Right kidney (tissue), 1 donor: Measurements from ENCODE around the gene KLC4.
"Not testable (repeated sequence)": the region's sequence is repeated elsewhere in the genome, so short reads cannot be mapped to it uniquely, and the experiment has no call there.

Experiments
- DNase-seq: peaks from one replicate; pipeline ENCODE4 v3.0.0-alpha.2; 2016

Gene KLC4

DNA sequence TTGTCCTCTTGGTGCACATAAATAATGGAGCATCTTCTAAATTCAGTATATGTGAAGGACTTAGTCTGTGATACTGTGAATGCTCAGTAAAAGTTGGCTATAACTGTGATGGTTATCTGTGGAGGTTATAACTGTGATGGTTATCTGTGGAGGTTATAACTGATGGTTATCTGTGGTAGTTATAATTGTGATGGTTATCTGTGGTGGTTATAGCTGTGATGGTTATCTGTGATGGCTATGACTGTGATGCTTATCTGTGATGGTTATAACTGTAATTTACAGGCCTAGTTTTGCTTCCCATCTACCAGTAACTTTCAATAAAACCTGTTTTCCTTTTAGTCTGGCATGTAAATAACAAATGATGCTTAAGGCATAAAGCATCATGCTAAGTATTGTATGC, 33.2 kb downstream of the KLC4 start:
- no peak for DNase-seq

DNA sequence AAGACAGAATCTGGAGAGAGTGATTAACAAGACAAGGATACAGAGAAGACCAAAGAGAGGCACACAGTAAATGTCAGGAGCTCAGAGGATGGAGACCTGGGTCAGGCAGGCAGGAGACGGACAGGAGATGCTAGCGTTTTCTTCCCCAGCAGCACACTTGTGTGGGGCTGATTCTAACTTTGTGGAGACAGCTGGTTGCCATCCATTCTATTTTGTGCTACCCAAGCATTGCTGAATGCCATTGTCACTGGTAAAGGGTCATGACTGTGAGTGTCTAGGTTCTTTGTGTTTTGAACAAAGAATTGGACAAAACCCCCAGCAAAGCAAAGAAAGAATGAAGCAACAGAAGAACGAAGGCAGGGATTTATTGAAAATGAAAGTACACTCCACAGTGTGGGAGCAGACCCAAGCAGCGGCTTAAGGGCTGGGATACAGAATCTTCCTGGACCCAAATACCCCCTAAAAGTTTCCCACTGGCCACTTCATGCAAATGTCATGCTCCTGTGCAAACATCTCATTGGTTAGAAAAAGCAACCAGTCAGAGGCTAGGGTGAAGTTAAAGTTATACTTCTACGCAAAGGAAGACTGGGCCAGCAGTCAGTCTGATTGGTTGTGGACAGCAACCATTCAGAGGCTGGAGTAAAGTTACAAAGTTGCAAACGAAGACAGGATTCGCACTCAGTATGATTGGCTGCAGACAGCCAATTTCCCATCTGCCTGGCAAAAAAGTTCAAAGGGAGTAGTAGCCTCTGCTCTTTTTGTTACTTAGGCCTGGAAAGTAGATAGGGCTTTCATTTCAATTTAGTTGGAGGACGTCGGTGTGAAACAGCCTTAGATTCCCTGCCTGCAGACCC, 34.2 kb downstream of the KLC4 start:
- no peak for DNase-seq

DNA sequence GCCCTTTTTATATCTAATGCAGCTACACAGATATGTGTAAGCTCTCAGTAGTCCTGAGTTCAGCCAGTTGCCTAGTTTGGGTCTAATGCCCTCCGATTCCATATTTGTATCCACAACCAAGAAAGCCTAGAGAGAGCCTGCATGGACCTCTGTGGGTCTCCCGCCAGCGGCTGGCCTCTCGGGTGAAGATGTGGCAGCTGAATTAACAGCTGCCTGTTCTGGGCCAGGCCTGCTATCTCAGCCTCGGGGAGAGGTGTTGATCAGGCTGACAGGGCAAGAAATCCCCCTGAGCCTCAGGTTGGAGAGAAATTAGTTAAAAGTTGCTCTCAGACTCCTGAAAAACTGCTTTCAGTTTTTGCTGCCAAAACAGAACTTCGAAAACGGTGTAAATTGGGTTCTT, 36.5 kb downstream of the KLC4 start:
- no peak for DNase-seq

DNA sequence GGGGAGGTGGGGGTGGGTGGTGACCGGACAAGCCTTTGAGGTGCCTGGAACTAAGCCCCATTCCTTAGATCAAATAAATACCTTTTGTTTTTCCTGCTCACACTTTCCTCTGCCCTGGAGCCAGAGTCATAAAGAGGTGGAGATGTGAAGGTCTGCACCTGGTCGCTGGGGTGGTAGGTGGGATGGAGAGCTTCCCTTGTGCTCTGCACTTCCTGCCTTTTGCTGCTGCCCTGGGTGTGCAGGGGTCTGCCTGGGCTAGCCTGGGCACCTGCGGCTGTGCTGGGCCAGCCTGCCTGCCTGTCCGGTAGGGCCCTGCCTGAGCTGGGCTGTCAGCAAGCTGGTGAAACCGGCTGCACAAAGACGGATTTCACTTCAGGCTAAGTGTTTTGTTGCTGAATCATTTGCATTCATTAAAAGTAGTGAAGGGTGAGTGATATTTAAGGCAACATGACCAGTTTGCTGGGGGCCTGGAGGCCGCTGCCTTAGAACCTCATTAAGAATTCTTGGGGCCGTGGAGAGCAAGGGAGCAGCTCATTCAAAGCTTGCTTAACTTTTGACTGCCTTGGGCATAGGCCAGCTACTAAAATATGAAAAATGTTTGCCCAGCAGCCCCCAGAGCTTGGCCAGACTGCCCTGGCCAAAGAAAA, 37.1 kb downstream of the KLC4 start:
- DNase-seq: peak; percentile 57

DNA sequence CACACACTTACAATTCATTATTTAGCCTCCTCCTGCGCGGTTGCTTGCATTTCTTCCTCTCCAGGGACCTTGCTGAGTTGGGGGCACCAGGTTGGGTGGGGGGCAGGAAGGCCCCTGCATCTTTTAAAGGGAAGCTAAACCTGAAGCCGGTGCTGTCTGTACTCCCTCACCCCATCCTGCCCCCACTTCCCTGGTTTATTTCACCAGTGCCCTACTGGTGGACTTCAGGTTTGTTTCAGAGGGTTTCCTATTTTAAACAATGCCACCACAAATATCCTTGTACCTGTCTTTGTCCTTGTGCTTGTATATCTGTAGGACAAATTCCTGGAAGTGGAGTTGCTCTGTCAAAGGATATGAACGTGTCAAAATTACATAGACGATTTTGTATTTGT, 37.7 kb downstream of the KLC4 start:
- no peak for DNase-seq

DNA sequence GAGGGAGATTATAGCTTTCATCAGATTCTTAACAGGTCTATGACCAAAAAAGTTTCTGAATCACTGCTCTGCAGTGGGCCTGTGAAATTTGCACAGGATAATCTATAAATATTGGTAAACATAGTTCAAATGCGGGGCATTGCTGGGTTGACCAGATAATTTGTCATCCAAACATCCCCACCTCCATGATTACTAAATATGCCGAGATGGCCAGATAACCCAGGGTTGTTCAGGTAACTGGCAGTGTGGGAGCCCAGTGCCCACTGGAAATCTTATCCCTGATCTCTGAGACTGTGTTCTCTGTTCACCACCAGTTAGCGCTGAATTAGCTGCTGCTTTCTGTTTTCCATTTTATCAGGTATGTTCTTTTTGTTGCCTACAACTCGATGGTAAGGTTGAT, 38.1 kb downstream of the KLC4 start:
- DNase-seq: no peak

DNA sequence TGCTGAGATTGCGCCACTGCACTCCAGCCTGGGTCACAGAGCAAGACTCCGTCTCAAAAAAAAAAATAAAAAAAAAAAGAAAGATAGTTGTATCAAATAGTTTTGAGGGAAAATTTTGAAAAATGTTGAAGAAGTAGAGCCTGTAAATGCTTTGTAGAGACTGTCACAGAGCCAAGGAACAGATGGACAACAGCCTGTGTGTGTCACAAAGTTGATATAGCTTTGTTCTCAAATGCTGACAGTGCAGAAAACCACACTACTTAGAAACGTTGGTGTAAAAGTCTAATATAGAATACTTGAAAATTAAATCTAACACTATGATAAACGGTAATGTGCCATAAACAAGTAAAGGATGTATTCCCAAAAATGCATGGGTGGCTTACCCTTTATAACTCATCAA, 42.1 kb downstream of the KLC4 start:
- no peak for DNase-seq

DNA sequence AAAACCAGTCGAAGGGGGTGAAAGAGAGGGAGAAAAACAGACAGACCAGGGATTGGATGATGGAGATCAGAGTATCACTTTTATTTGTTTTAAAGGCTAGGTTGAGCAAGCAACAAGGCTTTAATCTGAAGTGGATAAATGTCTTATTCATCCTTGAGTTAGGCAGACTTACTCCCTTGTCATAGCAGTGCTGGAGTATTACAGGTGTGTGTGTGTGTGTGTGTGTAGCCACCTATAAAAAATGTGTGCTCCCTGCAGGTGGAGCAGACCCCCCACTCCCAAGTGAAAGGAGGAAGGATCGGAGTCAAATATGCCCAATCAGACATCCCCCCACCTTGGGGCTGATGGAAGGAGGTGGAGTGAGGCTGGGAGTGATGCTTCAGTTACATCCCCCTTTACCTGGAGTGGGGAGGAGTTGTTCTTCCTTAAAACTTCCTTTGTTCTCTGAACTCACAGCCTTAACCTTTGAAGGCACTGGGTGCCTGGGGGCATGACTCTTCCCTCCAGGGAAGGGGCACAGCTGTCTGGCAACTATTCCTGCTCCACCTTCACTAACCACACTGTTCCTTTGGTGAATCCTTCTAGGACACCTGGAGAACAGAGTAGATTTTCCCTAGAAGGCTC, 43.9 kb downstream of the KLC4 start:
- DNase-seq: no peak

DNA sequence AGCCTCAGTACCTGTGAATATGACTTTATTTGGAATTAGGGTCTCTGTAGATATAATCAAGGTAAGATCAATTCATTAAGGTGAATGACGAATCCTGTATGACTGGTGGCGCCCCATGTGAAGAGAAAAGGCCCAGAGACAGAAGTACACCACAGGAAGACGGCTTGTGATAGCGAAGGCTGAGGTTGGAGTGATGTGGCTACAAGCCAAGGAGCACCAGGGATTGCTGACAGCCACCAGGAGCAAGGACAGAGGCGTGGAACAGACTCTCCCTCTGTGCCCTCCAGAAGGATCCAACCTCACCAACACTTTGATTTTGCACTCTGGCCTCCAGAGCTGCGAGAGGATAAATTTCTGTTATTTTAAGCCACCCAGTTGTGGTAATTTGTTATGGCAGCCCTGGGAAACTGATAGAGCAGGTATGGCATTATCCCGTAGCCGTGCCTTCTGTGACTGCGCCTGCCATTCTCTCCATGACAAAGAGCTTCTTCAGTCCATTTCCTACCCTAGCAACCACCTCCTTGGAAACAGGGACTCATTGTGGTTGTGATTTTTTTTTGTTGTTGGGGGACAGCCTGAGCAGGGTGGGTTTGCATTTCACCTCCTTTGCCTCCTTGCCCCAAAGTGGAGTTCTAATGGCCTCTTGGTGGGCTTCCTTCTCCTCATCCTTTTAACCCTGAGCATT, 46.2 kb downstream of the KLC4 start:
- DNase-seq: no peak

DNA sequence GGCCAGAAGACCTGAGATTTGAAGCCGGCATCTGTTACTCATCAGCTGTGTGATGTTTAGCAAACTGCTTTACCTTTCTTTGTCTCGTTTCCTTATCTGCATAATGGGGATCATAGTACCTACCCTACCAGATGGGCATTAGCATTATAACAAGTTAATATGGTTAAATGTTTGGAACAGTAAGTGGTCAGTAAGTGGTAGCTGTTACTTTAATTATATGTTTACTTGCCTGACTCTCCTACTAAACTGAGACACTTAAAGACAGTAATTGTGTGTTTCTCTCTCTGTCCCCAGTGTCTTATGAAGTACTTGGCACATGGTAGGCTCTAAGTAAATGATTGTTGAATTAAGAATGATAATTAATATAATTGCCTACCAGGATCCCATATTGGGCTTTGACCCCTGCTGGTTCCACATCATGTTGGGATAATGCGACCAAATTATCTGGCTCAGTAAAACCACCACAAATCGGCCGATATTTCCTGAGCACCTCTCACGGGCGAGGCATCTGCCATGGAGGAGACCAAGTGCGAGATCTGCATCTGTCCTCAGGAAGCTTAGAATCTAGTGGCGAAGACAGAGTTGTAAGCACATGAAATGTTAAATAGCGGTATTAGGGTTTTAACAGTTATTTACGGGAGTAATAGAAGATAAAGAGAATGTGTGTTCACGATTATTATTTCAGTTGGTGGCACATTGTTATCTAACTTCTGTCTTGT, 48.1 kb downstream of the KLC4 start:
- no peak for DNase-seq

DNA sequence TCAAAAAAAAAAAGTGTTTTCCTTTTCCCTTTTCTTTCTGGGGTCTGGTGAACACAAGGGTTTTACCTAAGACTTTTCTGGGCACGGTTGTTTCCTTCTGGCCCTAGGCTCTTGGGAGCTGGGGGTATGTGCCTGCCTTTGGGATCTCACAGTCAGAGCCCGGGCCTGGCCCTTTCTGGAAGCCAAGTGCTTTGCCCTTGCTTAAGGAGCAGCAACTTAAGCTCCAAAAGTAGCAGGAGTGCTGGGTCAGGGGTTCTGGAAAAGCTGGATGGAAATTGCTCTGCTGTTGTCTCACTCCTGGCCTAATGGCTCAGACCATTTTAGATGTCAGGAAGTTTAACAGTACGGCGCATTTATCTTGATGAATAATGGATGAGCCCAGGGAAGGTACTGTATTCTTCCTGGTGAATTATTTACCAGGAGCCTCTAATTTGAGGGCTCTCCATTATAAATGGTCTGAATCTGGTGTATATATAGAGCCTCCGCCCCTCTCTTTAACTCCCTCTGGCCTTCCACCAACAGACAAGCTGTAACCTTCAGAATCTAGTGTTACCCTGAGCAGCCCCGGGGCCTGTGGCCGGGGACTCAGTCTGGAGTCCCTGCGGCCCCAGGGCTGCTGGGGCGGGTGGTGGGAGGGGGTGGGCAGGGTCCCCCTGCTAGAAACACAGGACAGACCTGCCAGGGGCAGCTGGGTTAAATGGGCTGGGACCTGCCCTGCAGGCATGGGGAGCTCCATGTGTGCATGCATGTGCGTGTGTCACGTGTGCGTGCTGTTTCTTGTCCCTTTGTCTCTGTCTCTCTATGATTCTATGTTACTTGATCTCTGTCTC, 54.2 kb downstream of the KLC4 start:
- peak; percentile 44 for DNase-seq

DNA sequence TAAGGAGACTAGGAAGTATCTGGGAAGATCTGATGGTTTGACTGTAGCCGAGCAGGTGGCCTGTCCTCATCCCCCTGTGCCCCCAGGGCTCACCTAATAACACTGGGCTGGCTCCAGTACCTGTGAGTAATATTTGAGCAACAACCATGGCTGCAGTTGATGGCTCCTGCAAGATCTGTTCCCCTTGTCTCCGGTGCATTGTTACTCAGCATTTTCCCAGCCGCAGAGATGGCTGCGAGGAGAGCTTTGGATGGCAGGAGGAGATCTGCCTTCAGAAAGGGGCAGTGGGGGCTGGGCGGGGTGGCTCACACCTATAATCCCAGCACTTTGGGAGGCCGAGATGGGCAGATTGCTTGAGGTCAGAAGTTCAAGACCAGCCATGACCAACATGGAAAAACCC, 55.9 kb downstream of the KLC4 start:
- DNase-seq: no peak

DNA sequence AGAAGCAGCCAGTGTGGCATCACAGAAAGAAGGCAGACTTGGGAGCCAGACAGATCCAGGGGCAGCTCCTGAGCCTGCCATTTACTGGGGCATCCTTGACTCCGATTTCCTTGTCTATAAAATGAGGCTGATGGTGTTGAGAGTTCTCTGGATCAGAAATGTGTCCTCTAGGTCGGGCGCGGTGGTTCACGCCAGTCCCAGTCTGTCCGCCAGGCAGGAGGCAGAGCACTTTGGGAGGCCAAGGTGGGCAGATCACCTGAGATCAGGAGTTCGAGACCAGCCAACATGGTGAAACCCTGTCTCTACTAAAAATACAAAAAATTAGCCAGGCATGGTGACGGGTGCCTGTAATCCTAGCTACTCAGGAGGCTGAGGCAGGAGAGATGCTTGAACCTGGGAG, 58.0 kb downstream of the KLC4 start:
- DNase-seq: not testable (repeated sequence)

DNA sequence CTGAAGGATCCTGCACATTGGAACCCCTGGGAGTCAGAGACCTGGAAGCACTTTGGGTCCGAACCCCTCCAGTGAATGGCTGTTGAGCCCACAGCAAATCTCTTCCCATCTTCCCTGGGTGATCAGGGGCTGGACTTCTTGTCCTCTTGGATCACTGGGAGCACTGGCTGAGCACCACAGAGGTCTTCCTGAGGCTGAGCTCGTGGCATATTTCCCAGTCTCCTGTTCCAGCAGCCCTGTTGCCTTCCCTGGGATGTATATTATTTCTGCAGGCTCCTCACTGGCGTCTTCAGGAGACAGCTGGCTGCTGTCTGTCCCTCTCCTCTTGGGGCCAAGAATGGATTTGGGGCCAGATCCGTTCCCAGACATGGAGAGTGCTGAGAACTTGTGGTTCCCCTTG, 60.1 kb downstream of the KLC4 start:
- DNase-seq: no peak

DNA sequence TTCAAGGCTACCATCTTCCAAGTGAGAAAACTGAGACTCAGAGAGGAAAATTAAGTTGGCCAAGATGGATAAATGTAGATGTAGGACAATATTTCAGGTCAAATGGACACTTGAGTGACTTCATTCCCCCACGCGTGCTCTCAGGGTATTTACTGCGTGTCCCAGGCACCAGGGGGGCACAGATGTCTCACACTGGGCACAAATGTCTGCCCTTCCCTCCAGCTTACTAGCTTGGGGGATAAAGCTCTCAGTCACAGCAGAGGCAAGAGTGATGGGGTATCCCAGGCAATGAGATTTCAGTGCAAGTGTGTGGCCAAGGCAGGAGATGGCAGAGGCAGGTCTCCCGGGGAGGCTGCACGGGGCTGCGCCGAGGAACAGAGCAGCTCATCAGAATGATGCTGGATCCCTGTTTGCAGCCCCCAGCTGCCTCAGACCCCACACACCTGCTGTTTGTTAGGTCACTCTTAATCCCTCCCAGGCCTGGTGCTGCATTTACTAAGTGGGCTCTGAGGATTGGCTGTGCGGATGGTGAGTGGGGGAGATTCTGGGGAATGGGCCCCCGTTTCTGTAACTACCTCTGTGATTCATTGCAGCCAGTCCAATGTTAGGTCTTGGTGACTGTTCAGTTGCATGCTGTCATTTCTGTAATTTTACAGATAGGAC, 60.8 kb downstream of the KLC4 start:
- no peak for DNase-seq

DNA sequence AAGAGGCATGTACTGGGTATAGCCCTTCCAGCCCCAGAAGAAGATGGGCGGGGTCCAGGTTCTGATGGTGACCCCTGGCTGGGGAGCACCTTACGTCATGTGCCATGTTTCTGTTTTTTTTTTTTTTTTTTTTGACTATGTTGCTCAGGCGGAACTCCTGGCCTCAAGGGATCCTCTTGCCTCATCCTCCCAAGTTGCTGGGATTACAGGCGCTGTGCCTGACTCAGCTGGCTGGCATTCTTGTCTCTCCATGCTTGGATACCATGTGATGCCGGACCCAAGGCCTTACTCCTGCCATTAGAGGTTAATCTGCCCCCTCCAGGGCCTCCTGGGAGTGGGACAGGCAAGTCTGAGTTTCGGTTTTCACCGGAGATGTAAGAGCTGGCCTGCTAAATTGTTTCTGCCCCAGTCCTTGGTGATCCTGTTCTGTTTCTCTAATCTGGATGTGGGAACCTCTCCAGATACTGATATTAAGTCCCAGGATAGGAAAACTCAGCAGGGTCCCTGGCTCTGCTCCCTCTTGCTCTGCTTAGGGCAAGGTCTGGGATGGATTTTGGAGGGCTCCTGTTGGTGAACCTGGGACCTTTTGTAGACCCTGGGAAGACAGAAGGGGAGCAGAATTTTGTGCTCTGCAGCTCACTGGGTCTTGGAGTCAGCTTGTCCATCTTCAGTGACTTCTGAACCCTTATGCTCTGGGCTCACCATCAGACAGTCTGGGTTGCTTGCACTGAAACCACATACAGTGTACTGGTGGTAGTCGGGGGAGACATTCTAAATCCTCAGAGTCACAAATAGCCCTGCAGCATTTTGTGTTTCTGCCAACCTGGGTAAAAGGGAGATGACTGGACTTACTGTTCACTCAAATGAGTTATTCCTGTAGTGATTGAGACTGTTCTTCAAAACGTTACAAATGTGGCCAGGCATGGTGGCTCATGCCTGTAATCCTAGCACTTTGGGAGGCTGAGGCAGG, 61.8 kb downstream of the KLC4 start:
- no peak for DNase-seq

DNA sequence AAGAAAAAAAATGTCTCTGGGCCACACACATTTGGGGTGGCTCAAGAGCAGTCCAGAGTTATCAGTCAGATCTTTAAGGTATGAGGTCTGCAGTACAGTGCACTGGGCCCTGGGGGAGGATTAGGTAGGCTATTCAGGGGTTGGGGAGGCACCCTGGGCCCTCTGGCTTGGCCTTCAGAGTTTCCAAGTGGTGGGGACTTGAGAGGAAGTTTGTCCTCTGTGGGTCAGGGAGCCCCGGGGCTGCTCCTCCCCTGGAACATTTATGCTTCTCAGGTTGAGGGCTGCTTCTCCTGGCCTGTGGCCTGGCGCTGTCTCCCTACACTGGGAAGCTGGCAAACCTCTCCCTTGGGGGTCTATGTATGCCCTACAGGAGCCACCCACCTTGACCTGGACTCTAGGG, 62.7 kb downstream of the KLC4 start:
- DNase-seq: no peak

DNA sequence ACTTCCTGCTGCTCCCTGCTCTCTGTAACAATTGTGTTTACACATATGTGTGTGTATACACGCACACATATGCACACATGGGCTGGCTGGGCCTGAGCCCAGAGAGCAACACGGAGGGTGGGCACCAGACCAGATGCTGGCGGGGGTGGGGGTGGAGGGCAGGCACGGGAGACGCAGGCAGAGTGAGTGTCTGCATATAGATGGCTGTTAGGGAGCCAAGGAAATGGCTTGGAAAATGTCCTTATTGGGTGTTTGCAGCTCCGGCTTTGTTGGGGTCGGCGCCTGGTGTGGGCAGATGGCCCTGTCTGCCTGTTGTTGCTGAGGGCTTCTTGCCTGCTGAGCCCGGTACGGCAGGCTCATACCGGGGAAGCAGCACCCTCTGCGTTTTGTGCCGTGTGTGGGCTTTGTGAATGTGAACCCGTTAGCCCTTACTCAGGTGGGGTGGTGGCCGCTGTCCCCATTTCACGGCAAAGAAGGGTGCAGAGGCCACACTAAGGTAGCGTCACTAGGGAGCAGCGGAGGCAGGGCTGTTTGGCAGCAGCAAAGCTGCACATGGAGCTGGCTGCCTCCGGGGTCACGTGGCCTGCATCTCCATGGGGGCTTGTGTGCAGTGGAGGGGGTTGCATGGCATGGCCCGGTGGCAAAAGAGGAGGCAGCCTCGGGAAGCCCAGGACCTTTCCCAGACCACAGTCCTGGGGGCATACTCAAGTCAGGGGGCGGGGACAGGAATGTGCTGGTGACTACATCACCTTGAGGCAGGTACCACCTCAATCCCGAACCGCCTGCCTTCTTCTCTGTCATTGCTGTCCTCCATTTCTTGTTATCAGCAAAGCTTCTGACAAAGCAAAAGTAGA, 64.3 kb downstream of the KLC4 start:
- DNase-seq: no peak

DNA sequence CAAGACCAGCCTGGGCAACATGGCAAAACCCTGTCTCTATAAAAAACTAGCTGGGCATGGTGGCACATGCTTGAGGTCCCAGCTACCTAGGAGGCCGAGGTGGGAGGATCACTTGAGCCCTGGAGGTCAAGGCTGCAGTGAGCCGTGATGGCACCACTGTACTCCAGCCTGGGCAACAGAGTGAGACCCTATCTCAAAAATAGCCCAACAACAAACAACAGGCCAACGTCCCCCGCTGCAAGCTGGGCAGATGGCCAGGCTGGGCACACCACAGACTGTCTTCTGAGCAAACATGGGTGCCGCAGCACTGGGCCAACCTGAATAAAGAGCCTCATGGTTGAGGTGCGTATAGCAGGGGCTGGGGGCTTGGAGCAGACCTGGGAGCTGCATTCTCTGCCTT, 65.0 kb downstream of the KLC4 start:
- no peak for DNase-seq
